Ishikawa (cell line): ENCODE measurements around the gene PARN.

ENCODE experiments used
- CEBPB ChIP-seq: IDR thresholded peaks from 2 replicates; pipeline ENCODE4 v1.6.1; 2012
- CREB1 ChIP-seq: IDR thresholded peaks from 2 replicates; pipeline ENCODE4 v1.6.1; 2012; ENCODE audit warnings: low read depth
- EGR1 ChIP-seq: IDR thresholded peaks from 2 replicates; pipeline ENCODE4 v1.6.1; 2012
- EP300 ChIP-seq: IDR thresholded peaks from 2 replicates; pipeline ENCODE4 v1.6.1; 2012; ENCODE audit warnings: borderline replicate concordance
- FOXM1 ChIP-seq: IDR thresholded peaks from 2 replicates; pipeline ENCODE4 v1.6.1; 2012; ENCODE audit warnings: low read depth, borderline replicate concordance
- MAX ChIP-seq: IDR thresholded peaks from 2 replicates; pipeline ENCODE4 v1.6.1; 2012
- NFIC ChIP-seq: IDR thresholded peaks from 2 replicates; pipeline ENCODE4 v1.6.1; 2012
- RAD21 ChIP-seq: IDR thresholded peaks from 2 replicates; pipeline ENCODE4 v1.6.1; 2012; ENCODE audit warnings: low read depth
- REST ChIP-seq: IDR thresholded peaks from 2 replicates; pipeline ENCODE4 v1.6.1; 2012; ENCODE audit warnings: low read depth, mild to moderate bottlenecking
- TAF1 ChIP-seq: IDR thresholded peaks from 2 replicates; pipeline ENCODE4 v1.6.1; 2012; ENCODE audit warnings: low read depth, mild to moderate bottlenecking
- TCF12 ChIP-seq: IDR thresholded peaks from 2 replicates; pipeline ENCODE4 v1.6.1; 2012; ENCODE audit warnings: low read depth
- TEAD4 ChIP-seq: IDR thresholded peaks from 2 replicates; pipeline ENCODE4 v1.6.1; 2012
- USF1 ChIP-seq: IDR thresholded peaks from 2 replicates; pipeline ENCODE4 v1.6.1; 2012
- YY1 ChIP-seq: IDR thresholded peaks from 2 replicates; pipeline ENCODE4 v1.6.1; 2012; ENCODE audit warnings: low read depth
- ZBTB7A ChIP-seq: IDR thresholded peaks from 2 replicates; pipeline ENCODE4 v1.6.1; 2012; ENCODE audit warnings: low read depth

The PARN gene

GRCh38 chr16:14407786-14408399, 222.2 kb downstream of the PARN start:
- no peak for TF ChIP-seq TEAD4

GRCh38 chr16:14405611-14406537, 224.2 kb downstream of the PARN start:
- TF ChIP-seq EP300 (no peak), YY1 (no peak), EGR1 (no peak), FOXM1 (no peak), USF1 (no peak)

- TF ChIP-seq CREB1, result no peak
- TF ChIP-seq EP300, result no peak
- TF ChIP-seq REST, result no peak
- 0 out of 2 replicates have a peak, but pooled peaks have one; percentile 38 for TF ChIP-seq ZBTB7A
- TF ChIP-seq TEAD4, result no peak
- no peak for TF ChIP-seq TAF1
Measured at GRCh38 chr16:14400285-14400977, 229.6 kb downstream of the PARN start.

GRCh38 chr16:14399378-14400284, 230.4 kb downstream of the PARN start:
- TF ChIP-seq YY1, result no peak
- TF ChIP-seq TAF1, result no peak
- no peak for TF ChIP-seq CEBPB
- TF ChIP-seq TEAD4, result peak; percentile 22; the same call in 1 of the 2 replicates
- TF ChIP-seq USF1, result no peak
- no peak for TF ChIP-seq ZBTB7A
- TF ChIP-seq REST, result no peak
- no peak for TF ChIP-seq CREB1
- TF ChIP-seq FOXM1, result peak; percentile 69
- TF ChIP-seq MAX, result no peak
- peak; percentile 70 for TF ChIP-seq NFIC
- TF ChIP-seq EP300, result peak; percentile 85
- TF ChIP-seq RAD21, result no peak; the same call in 1 of the 2 replicates
- TF ChIP-seq TCF12, result peak; percentile 80
- TF ChIP-seq EGR1, result no peak

GRCh38 chr16:14398014-14398717, 231.9 kb downstream of the PARN start:
- TF ChIP-seq TEAD4 (no peak), REST (no peak), EGR1 (no peak), TCF12 (no peak), RAD21 (no peak), FOXM1 (no peak), MAX (no peak), ZBTB7A (no peak), YY1 (no peak), TAF1 (no peak), CEBPB (no peak), USF1 (no peak), NFIC (no peak), CREB1 (no peak), EP300 (no peak)
